ENCODE data around the gene STPG3. TPM values are rescaled to one million over a fixed set of nuclear protein-coding genes. Genes with fewer than 3 reads are reported as not detected.

STPG3 gene
- total and polyA plus RNA-seq, 2 of the 8 experiments (the other 6 are each of a cell fraction or from before 2014, with no cell fraction given) = not detected

DNA sequence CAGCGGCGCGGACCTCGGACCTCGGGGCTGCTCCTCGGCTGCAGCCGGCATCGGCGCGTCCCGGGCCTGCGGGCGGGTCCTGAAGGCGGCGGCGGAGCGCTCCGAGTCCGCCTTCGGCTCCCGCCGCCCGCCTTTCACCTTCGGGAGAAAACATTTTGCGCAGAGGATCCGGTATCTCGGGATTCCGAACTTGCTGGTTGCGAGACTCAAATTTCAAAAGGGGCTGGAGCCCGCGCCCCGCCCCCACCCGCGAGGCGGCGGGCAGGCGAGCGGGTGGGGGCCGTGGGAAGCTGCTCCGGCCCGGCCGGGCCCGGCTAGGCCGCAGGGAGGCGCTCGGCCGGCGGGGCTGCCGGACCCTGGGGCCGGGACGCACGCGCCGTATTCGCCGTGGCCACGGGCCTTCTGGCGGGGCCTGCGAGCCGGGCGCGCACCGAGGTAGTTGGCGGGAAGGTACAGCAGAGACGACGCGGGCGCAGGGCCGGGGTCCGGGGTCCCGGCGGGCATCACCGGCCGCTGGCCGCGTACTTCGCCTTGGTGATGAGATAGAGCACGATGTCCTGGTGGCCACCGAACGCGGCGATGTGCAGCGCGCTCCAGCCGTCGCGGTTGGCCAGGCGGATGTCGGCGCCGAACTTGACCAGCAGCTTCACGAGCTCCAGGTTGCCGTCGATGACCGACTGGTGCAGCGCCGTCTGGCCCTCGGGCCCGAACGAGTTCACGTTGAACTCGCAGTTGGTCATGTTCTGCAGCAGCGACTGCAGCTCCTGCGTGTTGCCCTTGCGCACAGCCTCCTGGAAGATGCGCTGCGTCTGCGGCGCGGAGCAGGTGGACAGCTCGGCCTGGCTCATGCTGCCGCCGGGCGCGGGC lies 50.2 kb downstream of the STPG3 start (continued):
- TF ChIP-seq RAD21 (IDR thresholded peaks at IDR 0.05 in 1 of 2, conservative IDR thresholded peaks at IDR 0.05 in 1 of 2; ENCODE audit: low read depth in 2 of 2, low read length in 2 of 2) (peak in 1 of 2 experiments; percentile 50; a peak in 2 of 4 replicates), SIN3A (conservative IDR thresholded peaks at IDR 0.05 in 1 of 2, IDR thresholded peaks at IDR 0.05 in 1 of 2; ENCODE audit: low read depth in 1 of 2, low read length in 2 of 2) (no peak; a peak in 1 of 4 replicates), HDAC2 (IDR thresholded peaks at IDR 0.05; ENCODE audit: borderline replicate concordance in 1 of 2, low read depth in 2 of 2, low read length in 2 of 2) (peak in 1 of 2 experiments; percentile 76; a peak in 1 of 4 replicates), GTF2F1 (IDR thresholded peaks at IDR 0.05; ENCODE audit: borderline replicate concordance, low read depth, low read length) (no peak), EGR1 (IDR thresholded peaks at IDR 0.05; ENCODE audit: borderline replicate concordance, low read depth, low read length) (no peak), SIRT6 (IDR thresholded peaks at IDR 0.05; ENCODE audit: low read length) (no peak), CTBP2 (IDR thresholded peaks at IDR 0.05; ENCODE audit: borderline replicate concordance, insufficient read depth, insufficient read length, low read length) (peak; percentile 68), RBBP5 (IDR thresholded peaks at IDR 0.05; ENCODE audit: borderline replicate concordance, low read depth, low read length) (peak; percentile 73; the same call in 1 of the 2 replicates), CREB1 (IDR thresholded peaks at IDR 0.05) (no peak), RNF2 (IDR thresholded peaks at IDR 0.05; ENCODE audit: borderline replicate concordance, low read depth, low read length, missing control alignments, poor library complexity, severe bottlenecking) (no peak), SRF (IDR thresholded peaks at IDR 0.05; ENCODE audit: low read depth, low read length) (no peak), SUZ12 (IDR thresholded peaks at IDR 0.05; ENCODE audit: low read length) (peak; percentile 21; the same call in 1 of the 2 replicates), RXRA (IDR thresholded peaks at IDR 0.05; ENCODE audit: insufficient read depth, low read depth, low read length) (no peak), CEBPB (IDR thresholded peaks at IDR 0.05; ENCODE audit: low read depth, low read length) (no peak), TEAD4 (IDR thresholded peaks at IDR 0.05; ENCODE audit: low read depth, low read length) (no peak), CBX5 (IDR thresholded peaks at IDR 0.05; ENCODE audit: low read depth, low read length) (no peak)
- TF ChIP-seq, protein P1, sequence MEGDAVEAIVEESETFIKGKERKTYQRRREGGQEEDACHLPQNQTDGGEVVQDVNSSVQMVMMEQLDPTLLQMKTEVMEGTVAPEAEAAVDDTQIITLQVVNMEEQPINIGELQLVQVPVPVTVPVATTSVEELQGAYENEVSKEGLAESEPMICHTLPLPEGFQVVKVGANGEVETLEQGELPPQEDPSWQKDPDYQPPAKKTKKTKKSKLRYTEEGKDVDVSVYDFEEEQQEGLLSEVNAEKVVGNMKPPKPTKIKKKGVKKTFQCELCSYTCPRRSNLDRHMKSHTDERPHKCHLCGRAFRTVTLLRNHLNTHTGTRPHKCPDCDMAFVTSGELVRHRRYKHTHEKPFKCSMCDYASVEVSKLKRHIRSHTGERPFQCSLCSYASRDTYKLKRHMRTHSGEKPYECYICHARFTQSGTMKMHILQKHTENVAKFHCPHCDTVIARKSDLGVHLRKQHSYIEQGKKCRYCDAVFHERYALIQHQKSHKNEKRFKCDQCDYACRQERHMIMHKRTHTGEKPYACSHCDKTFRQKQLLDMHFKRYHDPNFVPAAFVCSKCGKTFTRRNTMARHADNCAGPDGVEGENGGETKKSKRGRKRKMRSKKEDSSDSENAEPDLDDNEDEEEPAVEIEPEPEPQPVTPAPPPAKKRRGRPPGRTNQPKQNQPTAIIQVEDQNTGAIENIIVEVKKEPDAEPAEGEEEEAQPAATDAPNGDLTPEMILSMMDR (IDR thresholded peaks at IDR 0.05; ENCODE audit: control extremely low read depth in 1 of 3, insufficient read depth in 1 of 3, low read depth in 1 of 3, low read length in 3 of 3) = peak in 2 of 3 experiments; percentile 22 to 59; a peak in 3 of 4 replicates
- TF ChIP-seq, protein P2, sequence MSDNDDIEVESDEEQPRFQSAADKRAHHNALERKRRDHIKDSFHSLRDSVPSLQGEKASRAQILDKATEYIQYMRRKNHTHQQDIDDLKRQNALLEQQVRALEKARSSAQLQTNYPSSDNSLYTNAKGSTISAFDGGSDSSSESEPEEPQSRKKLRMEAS (IDR thresholded peaks at IDR 0.05) = peak; percentile 84

Measured in H1 (cell line).